Measurements from ENCODE around the gene WNT9A. TPM values are rescaled to one million over a fixed set of nuclear protein-coding genes. Genes with fewer than 3 reads are reported as not detected.

The WNT9A gene
- total and polyA plus RNA-seq, 4 donors: 2.6 to 8.6 (median 4.9) TPM

DNA sequence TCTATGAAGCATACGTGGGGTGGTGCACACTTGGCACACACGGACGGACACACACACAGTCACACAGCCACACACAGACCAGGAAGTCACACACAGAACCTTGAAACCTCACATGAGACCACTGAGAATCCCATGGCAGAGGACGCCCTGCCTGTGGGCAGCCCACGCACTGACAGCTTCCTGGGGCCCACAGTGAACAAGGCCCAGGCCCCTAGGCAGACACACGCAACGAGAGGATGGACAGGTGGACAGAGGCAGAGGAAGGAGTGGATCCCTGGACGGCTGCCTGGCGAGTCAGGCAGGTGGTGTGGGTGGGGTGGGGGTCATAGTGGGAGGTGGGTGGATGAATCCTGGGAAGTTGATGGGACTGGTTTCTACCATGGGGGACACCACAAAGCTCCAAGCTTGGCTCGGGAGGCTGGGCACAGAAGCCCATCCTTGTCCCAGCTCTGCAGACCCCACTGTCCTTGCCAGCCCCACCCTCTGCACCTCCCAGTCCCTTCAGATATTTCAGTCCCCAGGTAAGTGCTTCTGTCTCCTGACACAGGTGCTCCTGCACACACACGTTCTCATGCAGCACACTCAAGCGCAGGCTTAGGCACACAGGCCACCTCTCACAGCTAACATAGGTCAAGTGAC, 49.1 kb downstream of the WNT9A start:
- TF ChIP-seq, protein P1, sequence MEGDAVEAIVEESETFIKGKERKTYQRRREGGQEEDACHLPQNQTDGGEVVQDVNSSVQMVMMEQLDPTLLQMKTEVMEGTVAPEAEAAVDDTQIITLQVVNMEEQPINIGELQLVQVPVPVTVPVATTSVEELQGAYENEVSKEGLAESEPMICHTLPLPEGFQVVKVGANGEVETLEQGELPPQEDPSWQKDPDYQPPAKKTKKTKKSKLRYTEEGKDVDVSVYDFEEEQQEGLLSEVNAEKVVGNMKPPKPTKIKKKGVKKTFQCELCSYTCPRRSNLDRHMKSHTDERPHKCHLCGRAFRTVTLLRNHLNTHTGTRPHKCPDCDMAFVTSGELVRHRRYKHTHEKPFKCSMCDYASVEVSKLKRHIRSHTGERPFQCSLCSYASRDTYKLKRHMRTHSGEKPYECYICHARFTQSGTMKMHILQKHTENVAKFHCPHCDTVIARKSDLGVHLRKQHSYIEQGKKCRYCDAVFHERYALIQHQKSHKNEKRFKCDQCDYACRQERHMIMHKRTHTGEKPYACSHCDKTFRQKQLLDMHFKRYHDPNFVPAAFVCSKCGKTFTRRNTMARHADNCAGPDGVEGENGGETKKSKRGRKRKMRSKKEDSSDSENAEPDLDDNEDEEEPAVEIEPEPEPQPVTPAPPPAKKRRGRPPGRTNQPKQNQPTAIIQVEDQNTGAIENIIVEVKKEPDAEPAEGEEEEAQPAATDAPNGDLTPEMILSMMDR (IDR thresholded peaks at IDR 0.05; ENCODE audit: control extremely low read depth, extremely low read depth): no peak
- Histone ChIP-seq H3K4me3 (no peak overlapping the region), H3K36me3 (ENCODE audit: control insufficient read depth in 4 of 4, insufficient read depth in 4 of 4, low read length in 4 of 4) (no peaks in the 10 kb centered on the region), H3K27ac (ENCODE audit: low read depth in 1 of 2, low read length in 1 of 2) (no peak overlapping the region), H3K27me3 (ENCODE audit: control insufficient read depth in 3 of 3, insufficient read depth in 3 of 3, low read length in 2 of 3) (no peaks in the 10 kb centered on the region), H3K9me3 (ENCODE audit: control insufficient read depth in 4 of 4, insufficient read depth in 3 of 4, low read length in 3 of 4) (no peaks in the 10 kb centered on the region), H3K4me1 (ENCODE audit: control insufficient read depth in 5 of 5, insufficient read depth in 5 of 5, low read length in 5 of 5) (no peaks in the 10 kb centered on the region), H3K9ac (ENCODE audit: insufficient read depth in 1 of 2, low read length in 2 of 2) (no peak overlapping the region)
- 71 to 82% methylated on average over 12 of the region's 12 CpGs for WGBS, 2 donors
- peak in 1 of 3 donors; percentile 11 for DNase-seq
- no peak for ATAC-seq (ENCODE audit: insufficient read depth, low FRiP score)

DNA sequence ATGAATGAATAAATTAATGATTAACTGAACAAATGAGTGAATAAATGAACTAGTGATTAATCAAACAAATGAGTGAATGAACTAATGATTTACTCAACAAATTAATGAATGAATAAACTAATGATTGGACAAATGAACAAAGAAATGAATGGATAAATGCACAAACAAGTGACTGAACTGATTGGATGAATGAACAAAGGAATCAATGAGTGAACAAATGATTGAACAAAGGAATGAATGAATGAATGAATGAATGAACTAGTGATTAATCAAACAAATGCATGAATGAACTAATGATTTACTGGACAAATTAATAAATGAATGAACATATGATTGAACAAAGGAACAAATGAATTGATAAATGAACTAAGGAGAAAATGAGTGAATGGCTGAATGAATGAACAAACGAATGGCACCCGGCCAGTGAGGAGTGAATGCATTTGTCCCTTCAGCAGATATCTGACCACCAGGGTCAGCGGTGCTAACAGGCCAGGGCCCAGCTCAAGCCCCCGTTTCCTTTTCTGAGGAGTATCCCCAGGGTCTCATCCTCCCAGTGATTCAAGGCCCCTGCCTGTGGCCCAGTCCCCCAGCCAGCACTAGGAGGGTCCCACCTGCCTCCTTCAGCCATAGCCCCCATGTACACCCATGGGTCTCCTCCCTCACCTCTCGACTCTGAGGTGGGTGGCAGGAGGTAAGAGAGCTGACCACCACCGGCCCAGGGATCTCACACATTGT, 49.9 kb downstream of the WNT9A start:
- Histone ChIP-seq H3K27me3 (ENCODE audit: control insufficient read depth in 3 of 3, insufficient read depth in 3 of 3, low read length in 2 of 3) (no peaks in the 10 kb centered on the region), H3K27ac (ENCODE audit: low read depth in 1 of 2, low read length in 1 of 2) (no peak overlapping the region), H3K9me3 (ENCODE audit: control insufficient read depth in 4 of 4, insufficient read depth in 3 of 4, low read length in 3 of 4) (no peaks in the 10 kb centered on the region), H3K9ac (ENCODE audit: insufficient read depth in 1 of 2, low read length in 2 of 2) (no peak overlapping the region), H3K4me1 (ENCODE audit: control insufficient read depth in 5 of 5, insufficient read depth in 5 of 5, low read length in 5 of 5) (peaks cover 0 to 3% (median 0%) of the 10 kb centered on the region in 5 donors), H3K4me3 (no peak overlapping the region), H3K36me3 (ENCODE audit: control insufficient read depth in 4 of 4, insufficient read depth in 4 of 4, low read length in 4 of 4) (no peaks in the 10 kb centered on the region)
- ATAC-seq (ENCODE audit: insufficient read depth, low FRiP score): no peak
- DNase-seq: peak in 1 of 3 donors; percentile 5
- 89 to 90% methylated on average over 6 of the region's 6 CpGs for WGBS, 2 donors
- TF ChIP-seq, protein P1 (IDR thresholded peaks at IDR 0.05; ENCODE audit: control extremely low read depth, extremely low read depth): no peak

DNA sequence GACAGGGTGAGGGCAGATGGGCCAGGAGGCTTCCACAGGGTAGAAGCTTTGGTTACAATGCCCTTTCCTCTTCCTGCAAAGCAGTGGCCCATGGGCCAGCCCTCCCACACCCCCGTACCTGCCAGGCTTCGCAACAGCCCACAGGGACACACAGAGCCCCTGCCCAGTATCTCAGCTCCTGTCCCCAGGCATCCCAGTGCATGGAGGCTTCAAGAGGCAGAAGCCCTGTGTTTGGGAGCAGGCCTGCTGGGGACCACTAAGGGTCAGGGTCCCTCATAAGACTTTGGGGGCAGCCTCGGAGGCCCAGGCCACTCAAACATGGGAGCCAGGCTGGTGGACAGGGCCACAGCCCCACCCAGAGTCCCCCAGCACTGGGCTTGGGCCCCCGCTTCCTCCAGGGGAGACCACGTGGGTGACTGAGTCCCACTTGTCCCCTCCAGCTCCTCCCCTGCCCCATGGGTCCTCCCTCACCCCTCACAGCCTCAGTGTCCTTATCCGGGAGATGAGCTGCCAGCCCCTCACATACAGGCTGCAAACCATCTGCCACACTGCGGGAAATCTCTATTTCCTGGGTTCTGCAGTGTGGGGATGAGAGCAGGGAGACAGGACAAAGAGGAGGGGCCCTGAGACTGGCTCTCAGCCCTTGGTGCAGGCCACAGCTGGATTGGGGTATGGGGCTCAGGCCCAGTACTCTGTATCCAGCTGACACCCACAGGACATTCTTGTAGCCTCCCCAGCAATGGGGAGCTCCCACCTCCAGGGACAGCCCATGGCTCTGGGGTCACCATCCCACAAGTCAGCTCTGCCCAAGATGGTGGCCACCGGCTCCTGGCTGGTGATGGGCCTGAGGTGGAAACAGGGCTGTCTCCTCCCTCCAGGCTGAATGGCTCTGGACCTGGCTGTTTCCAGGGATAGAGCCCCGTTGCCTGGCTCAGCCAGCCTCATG, 50.7 kb downstream of the WNT9A start:
- Histone ChIP-seq H3K36me3 (ENCODE audit: control insufficient read depth in 4 of 4, insufficient read depth in 4 of 4, low read length in 4 of 4) (no peaks in the 10 kb centered on the region), H3K4me3 (no peak overlapping the region), H3K9ac (ENCODE audit: insufficient read depth in 1 of 2, low read length in 2 of 2) (no peak overlapping the region), H3K27me3 (ENCODE audit: control insufficient read depth in 3 of 3, insufficient read depth in 3 of 3, low read length in 2 of 3) (no peaks in the 10 kb centered on the region), H3K9me3 (ENCODE audit: control insufficient read depth in 4 of 4, insufficient read depth in 3 of 4, low read length in 3 of 4) (no peaks in the 10 kb centered on the region), H3K27ac (ENCODE audit: low read depth in 1 of 2, low read length in 1 of 2) (no peak overlapping the region), H3K4me1 (ENCODE audit: control insufficient read depth in 5 of 5, insufficient read depth in 5 of 5, low read length in 5 of 5) (peaks cover 0 to 9% (median 0%) of the 10 kb centered on the region in 5 donors)
- TF ChIP-seq, protein P1 (IDR thresholded peaks at IDR 0.05; ENCODE audit: control extremely low read depth, extremely low read depth): no peak
- no peak for ATAC-seq (ENCODE audit: insufficient read depth, low FRiP score)
- WGBS, 2 donors: 93 to 98% methylated on average over 9 of the region's 9 CpGs
- DNase-seq: peak in 1 of 3 donors; percentile 10

Data from lung (tissue), 12 donors.